Endothelial cell (in vitro differentiated cells): ENCODE results near the gene ADAT1. TPM values are rescaled to one million over a fixed set of nuclear protein-coding genes. Genes with fewer than 3 reads are reported as not detected.
A peak's percentile ranks its signal among the peaks of the same experiment; 100 is the strongest.

ENCODE experiments used
- DNase-seq: peaks from one replicate; pipeline ENCODE4 v3.0.0; 2021; ENCODE audit warnings: low spot score
- H3K27ac Mint-ChIP-seq: one replicate; pipeline ENCODE4 v1.8.0; 2021; ENCODE audit warnings: mixed read lengths, inconsistent platforms; ENCODE audit not compliant: unreplicated experiment
- H3K27me3 Mint-ChIP-seq: one replicate; pipeline ENCODE4 v1.8.0; 2021; ENCODE audit warnings: mild to moderate bottlenecking, moderate library complexity, mixed read lengths, inconsistent platforms; ENCODE audit not compliant: unreplicated experiment
- H3K36me3 Mint-ChIP-seq: one replicate; pipeline ENCODE4 v1.8.0; 2021; ENCODE audit warnings: mild to moderate bottlenecking, low read depth, mixed read lengths, inconsistent platforms; ENCODE audit not compliant: unreplicated experiment
- H3K4me1 Mint-ChIP-seq: one replicate; pipeline ENCODE4 v1.8.0; 2021; ENCODE audit warnings: mild to moderate bottlenecking, mixed read lengths, inconsistent platforms; ENCODE audit not compliant: unreplicated experiment
- H3K4me3 Mint-ChIP-seq: one replicate; pipeline ENCODE4 v1.8.0; 2021; ENCODE audit warnings: mild to moderate bottlenecking, mixed read lengths, inconsistent platforms; ENCODE audit not compliant: unreplicated experiment
- H3K9me3 Mint-ChIP-seq: one replicate; pipeline ENCODE4 v1.8.0; 2021; ENCODE audit warnings: mixed read lengths, inconsistent platforms; ENCODE audit not compliant: unreplicated experiment
- CTCF ChIP-seq: fragments of 200-600 bp; sonication (generic); IDR thresholded peaks from one replicate; pipeline ENCODE4 v1.5.0; 2021; ENCODE audit warnings: antibody characterized with exemption; ENCODE audit not compliant: unreplicated experiment
- total RNA-seq: library from RNA; stranded (reverse); fragmentation: NEBNext Ultra II Directional; extraction: Animal tissue kit (Norgen Biotek cat#: 25700); gene quantifications from one replicate; pipeline ENCODE4 v1.2.1, GENCODE V29; 2021; ENCODE audit not compliant: unreplicated experiment

Gene ADAT1
- total RNA-seq, 1 donor from 2014 or later = 137 TPM

DNA sequence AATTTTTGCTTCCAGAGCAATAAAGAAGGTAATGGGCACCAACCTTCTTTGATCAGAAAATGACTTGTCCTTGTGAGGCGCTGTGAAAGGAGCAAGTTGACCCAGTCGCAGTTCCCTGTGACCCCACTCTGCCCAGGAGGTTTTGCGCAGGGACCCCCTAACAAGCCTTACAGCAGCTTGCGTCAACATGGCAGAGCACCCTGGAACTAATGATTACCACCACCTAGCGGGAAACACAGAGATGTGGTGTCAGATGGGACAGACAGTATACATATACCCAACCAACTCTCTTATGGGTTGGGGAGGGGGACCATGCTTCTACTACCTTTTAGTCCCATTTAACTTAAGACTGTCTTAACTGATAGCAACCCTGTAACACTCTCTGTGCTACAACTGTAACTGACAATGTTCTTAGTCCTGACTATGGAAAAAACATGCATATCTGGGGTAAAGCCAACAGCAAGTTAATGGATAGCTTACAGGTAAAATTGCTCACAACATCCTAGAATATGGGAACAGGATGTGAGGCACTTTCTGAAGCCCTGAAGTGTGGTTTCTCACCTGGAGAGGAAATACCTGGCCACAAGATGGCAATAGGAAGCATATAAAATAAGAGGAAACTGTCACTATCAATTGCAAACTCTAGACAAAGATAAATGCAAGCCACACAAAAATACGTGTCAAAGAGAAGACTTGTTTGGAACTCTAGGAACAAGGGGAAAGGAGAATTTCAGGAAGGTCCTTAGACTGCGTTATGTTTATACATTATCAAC, 21.3 kb upstream of the ADAT1 start:
- Mint-ChIP-seq H3K27ac (peak overlapping the region; percentile 82), H3K27me3 (peaks cover 4% of the 10 kb centered on the region), H3K9me3 (no peaks in the 10 kb centered on the region), H3K4me1 (peaks cover 34% of the 10 kb centered on the region), H3K36me3 (peaks cover 46% of the 10 kb centered on the region), H3K4me3 (peak overlapping the region; percentile 82)
- no peak for DNase-seq
- no peak for TF ChIP-seq CTCF

- no peak for DNase-seq
- H3K4me3 Mint-ChIP-seq = no peak overlapping the region
- H3K27me3 Mint-ChIP-seq = peaks cover 2% of the 10 kb centered on the region
- TF ChIP-seq CTCF = no peak
- H3K4me1 Mint-ChIP-seq = peaks cover 22% of the 10 kb centered on the region
- no peak overlapping the region for H3K27ac Mint-ChIP-seq
- no peaks in the 10 kb centered on the region for H3K9me3 Mint-ChIP-seq
- H3K36me3 Mint-ChIP-seq = peaks cover 62% of the 10 kb centered on the region
Measured at GRCh38 chr16:75640598-75640997, 17.5 kb upstream of the ADAT1 start.

DNA sequence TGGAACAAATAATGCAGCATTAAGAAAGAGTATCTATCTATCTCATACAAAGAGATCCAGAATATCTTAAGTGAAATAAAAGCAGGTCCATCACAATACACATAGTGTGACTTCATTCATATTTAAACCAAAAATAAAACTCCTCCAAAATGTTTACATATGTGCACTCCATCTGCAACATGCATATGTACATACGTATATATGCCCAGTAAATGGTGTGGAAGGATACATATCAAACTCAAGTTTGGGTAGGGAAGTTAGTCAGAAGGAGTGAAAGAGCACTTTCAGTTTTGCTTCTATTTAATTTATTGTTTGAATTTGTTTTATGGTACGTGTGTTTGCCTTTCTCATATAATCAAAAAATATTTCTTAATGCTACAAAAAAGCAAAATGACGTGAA, 12.0 kb upstream of the ADAT1 start:
- Mint-ChIP-seq H3K27me3 (peaks cover 5% of the 10 kb centered on the region), H3K36me3 (peaks cover 62% of the 10 kb centered on the region), H3K9me3 (no peaks in the 10 kb centered on the region), H3K4me1 (no peaks in the 10 kb centered on the region), H3K27ac (no peak overlapping the region), H3K4me3 (no peak overlapping the region)
- TF ChIP-seq CTCF = no peak
- no peak for DNase-seq

DNA sequence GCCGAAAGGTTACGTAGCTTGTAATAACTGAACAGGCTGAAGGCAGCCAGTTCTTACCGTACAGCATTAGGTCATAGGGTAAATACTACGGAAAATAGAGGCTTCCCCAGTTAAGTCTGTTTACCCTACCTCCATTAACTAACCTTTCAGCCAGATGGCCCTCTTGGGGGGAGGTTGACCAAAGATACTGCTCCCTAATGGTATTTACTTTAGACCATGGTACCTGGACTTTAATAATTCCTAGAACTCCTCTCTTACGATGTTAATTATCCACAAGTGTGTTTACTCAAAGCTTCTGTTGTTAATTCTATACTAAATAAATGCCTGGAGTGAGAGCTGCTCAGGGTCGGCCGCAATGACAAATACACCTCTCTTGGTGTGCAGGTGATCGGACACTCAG, 9.8 kb upstream of the ADAT1 start:
- peaks cover 19% of the 10 kb centered on the region for H3K4me1 Mint-ChIP-seq
- TF ChIP-seq CTCF = no peak
- DNase-seq = no peak
- H3K4me3 Mint-ChIP-seq = peak overlapping the region; percentile 68
- no peaks in the 10 kb centered on the region for H3K9me3 Mint-ChIP-seq
- peaks cover 66% of the 10 kb centered on the region for H3K36me3 Mint-ChIP-seq
- H3K27ac Mint-ChIP-seq = no peak overlapping the region
- H3K27me3 Mint-ChIP-seq = peaks cover 14% of the 10 kb centered on the region

DNA sequence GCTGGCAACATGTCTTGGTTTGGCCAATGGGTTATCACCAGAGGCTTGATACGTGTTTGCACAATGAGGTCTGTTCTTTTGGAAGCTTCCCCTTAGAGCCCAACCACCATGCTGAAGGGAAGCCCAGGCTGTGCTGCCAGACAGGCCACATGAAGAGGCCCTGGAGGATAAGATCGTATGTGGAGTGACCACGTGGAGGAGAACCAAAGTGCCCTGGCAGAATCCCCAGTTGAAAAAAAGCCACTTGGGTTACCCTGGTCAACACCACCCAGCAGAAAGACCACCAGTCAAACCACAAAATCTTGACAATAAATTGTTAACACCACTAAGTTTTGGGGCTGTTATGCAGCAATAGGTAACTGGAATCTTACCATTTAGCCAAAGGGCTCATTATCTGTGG, 7.0 kb upstream of the ADAT1 start:
- DNase-seq = no peak
- no peak for TF ChIP-seq CTCF
- Mint-ChIP-seq H3K27ac (peak overlapping the region; percentile 97), H3K36me3 (peaks cover 73% of the 10 kb centered on the region), H3K4me1 (peaks cover 46% of the 10 kb centered on the region), H3K4me3 (peak overlapping the region; percentile 75), H3K9me3 (no peaks in the 10 kb centered on the region), H3K27me3 (peaks cover 23% of the 10 kb centered on the region)
